ENCODE data around the gene VWA5A.

DNA sequence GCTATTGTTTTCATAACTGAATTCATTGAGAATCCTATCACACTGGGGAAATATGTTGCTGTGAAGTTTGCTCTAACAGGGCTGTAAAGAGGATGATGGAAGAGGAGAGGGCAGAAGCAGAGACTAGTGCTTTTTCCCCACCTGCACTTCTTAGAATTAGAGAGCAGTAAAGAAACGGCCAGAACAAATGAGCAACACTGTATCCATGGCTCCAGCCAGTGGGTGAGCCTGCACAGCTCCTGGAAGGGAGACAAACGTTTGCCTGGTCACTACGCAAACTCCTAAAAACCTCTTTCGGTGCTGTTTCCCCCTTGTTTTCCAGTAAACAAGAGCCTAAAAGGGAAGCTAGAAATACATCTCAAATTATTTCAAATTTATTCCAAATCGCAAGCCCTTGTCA, 45.7 kb downstream of the VWA5A start:
- TF ChIP-seq POLR2A (IDR thresholded peaks at IDR 0.05; ENCODE audit: low read length) (no peak), GATA1 (IDR thresholded peaks at IDR 0.05; ENCODE audit: low read depth, low read length) (no peak)
